HepG2 (cell line): Measurements from ENCODE around the gene RBM41. TPM values are rescaled to one million over a fixed set of nuclear protein-coding genes. Genes with fewer than 3 reads are reported as not detected.

Source experiments
- ETV5 ChIP-seq: IDR thresholded peaks from 2 replicates; pipeline ENCODE4 v1.6.1; 2018; ENCODE audit warnings: missing biosample characterization, missing genetic modification reagents, inconsistent platforms, borderline replicate concordance
- FOXA1 ChIP-seq, 2 experiments: fragments of 450-650 bp in 1 of 2; sonication (generic) in 1 of 2; formaldehyde crosslinking in 1 of 2; IDR thresholded peaks; 2 replicates each; pipeline versions ENCODE4 v1.4.0 to v1.6.1; 2016 to 2020; ENCODE audit warnings: missing genetic modification reagents in 1 of 2
- FOXA3 ChIP-seq: IDR thresholded peaks from 2 replicates; pipeline ENCODE4 v1.6.1; 2016; ENCODE audit warnings: missing genetic modification reagents, missing compliant biosample characterization
- GABPB1 ChIP-seq: IDR thresholded peaks from 2 replicates; pipeline ENCODE4 v1.6.1; 2016; ENCODE audit warnings: mild to moderate bottlenecking, missing genetic modification reagents, moderate library complexity, missing compliant biosample characterization
- KAT2B ChIP-seq: fragments of 150-350 bp; IDR thresholded peaks from 2 replicates; pipeline ENCODE4 v1.6.1; 2014; ENCODE audit warnings: low read depth, low read length, borderline replicate concordance
- LCORL ChIP-seq, 2 experiments: fragments of 450-650 bp in 1 of 2; sonication (generic) in 1 of 2; formaldehyde crosslinking in 1 of 2; IDR thresholded peaks; 2 replicates each; pipeline versions ENCODE4 v1.5.0 to v1.6.1; 2017 to 2020; ENCODE audit warnings: antibody characterized with exemption in 1 of 2, missing genetic modification reagents in 1 of 2
- NFE2L1 ChIP-seq: sonication (generic); formaldehyde crosslinking; IDR thresholded peaks from 2 replicates; pipeline ENCODE4 v1.4.0; 2020; ENCODE audit warnings: missing genetic modification reagents, mild to moderate bottlenecking, borderline replicate concordance
- NR2C2 ChIP-seq: sonication (generic); formaldehyde crosslinking; IDR thresholded peaks from 2 replicates; pipeline ENCODE4 v1.4.0; 2020; ENCODE audit warnings: missing genetic modification reagents, mild to moderate bottlenecking, moderate library complexity, borderline replicate concordance
- PHF20 ChIP-seq: sonication (generic); formaldehyde crosslinking; IDR thresholded peaks from 2 replicates; pipeline ENCODE4 v1.5.0; 2020; ENCODE audit warnings: mild to moderate bottlenecking, missing genetic modification reagents
- PHF8 ChIP-seq: sonication (generic); formaldehyde crosslinking; IDR thresholded peaks from 2 replicates; pipeline ENCODE4 v1.5.0; 2020; ENCODE audit warnings: missing genetic modification reagents
- TRIM24 ChIP-seq: sonication (generic); formaldehyde crosslinking; IDR thresholded peaks from 2 replicates; pipeline ENCODE4 v1.8.0; 2022; ENCODE audit warnings: mild to moderate bottlenecking, missing genetic modification reagents
- YY1 ChIP-seq: IDR thresholded peaks from 2 replicates; pipeline ENCODE4 v1.6.1; 2011; ENCODE audit warnings: low read length, low read depth, moderate library complexity, mild to moderate bottlenecking; ENCODE audit not compliant: insufficient read depth, insufficient replicate concordance
- ZC3H4 ChIP-seq: sonication (generic); formaldehyde crosslinking; IDR thresholded peaks from 2 replicates; pipeline ENCODE4 v1.4.0; 2020; ENCODE audit warnings: missing genetic modification reagents, borderline replicate concordance
- ZFP37 ChIP-seq: sonication (generic); formaldehyde crosslinking; IDR thresholded peaks from 2 replicates; pipeline ENCODE4 v1.4.0; 2020; ENCODE audit warnings: missing genetic modification reagents, borderline replicate concordance
- ZFX ChIP-seq: sonication (generic); formaldehyde crosslinking; IDR thresholded peaks from 2 replicates; pipeline ENCODE4 v1.4.0; 2020; ENCODE audit warnings: mild to moderate bottlenecking, low read depth, missing genetic modification reagents, moderate library complexity
- ZNF614 ChIP-seq: IDR thresholded peaks from 2 replicates; pipeline ENCODE4 v1.6.1; 2018; ENCODE audit warnings: missing biosample characterization, missing genetic modification reagents, inconsistent platforms, borderline replicate concordance
- ZNF761 ChIP-seq: sonication (generic); formaldehyde crosslinking; conservative IDR thresholded peaks from 2 replicates; pipeline ENCODE4 v1.4.0; 2020; ENCODE audit warnings: mild to moderate bottlenecking, missing genetic modification reagents
- polyA plus RNA-seq, 8 experiments: library from polyadenylated mRNA; depleted of rRNA in 3 of 8; stranded (reverse) in 7 of 8; unstranded in 1 of 8; fragments of >200 nt; fragmentation: Illumina TruSeq in 4 of 8; extraction: Trizol in 4 of 8; gene quantifications; 2 replicates each; pipeline versions ENCODE4 v1.2.1 to v1.2.3, GENCODE V29; 2011 to 2016; ENCODE audit warnings: low read depth in 4 of 8, missing spikeins in 1 of 8, mixed read lengths in 1 of 8; ENCODE audit not compliant: insufficient read depth in 1 of 8
- total RNA-seq, 5 experiments: library from RNA; depleted of rRNA; stranded (reverse); fragments of >200 nt; fragmentation: Illumina TruSeq; extraction: Trizol; gene quantifications; 2 replicates each; pipeline ENCODE4 v1.2.3, GENCODE V29; 2016; ENCODE audit warnings: low read depth in 1 of 5
- TF ChIP-seq, protein P1 (sequence below): sonication (generic); formaldehyde crosslinking; IDR thresholded peaks from 2 replicates; pipeline ENCODE4 v1.4.0; 2020; ENCODE audit warnings: missing genetic modification reagents
- TF ChIP-seq, protein P2 (sequence below): sonication (generic); formaldehyde crosslinking; conservative IDR thresholded peaks from 2 replicates; pipeline ENCODE4 v1.8.1; 2023; ENCODE audit warnings: missing genetic modification reagents
- TF ChIP-seq, protein P3 (sequence below): sonication (generic); formaldehyde crosslinking; IDR thresholded peaks from 2 replicates; pipeline ENCODE4 v1.4.0; 2020; ENCODE audit warnings: mild to moderate bottlenecking, missing genetic modification reagents

RBM41 gene
- total and polyA plus RNA-seq, 2 of the 13 experiments (the other 11 are each of a cell fraction or from before 2014, with no cell fraction given): 6.5 to 15.4 TPM

DNA sequence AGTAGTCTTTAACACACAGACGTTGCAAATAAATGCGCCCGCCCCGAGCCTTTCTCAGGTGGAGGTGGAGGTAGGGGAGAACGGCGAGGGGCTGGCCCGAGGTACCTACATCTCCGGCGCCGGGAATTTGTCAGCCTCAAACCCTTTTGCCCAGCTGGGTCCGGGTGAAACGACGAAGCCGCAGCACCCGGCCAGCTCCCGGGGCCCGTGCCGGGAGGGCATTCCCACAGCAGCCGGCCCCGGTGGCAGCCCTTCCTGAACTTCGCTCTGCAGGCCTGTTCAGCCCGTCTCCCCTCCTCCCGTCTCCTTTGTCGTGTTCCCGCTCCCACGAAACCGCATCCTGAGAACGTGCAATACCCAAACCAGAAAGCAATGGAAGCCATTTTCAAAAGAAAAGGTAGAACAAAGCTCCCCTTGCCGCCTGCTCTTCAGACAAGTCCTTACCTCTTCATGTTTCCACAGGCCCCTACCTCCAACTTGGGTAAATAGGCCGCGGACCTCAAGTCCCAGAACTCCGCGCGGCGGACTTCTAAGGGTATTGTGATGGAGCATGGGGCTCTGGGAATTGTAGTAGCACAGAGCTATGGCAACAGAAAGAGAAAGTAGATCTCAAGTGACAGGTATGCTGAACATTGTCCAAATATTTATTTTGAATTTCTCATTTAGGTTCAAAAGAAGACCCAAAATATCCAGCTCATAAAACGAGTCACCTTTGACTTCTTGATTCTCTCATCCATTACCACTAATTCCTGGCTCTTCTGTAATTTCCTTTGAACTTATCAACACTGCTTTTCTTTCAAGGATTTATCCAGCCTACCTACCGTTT, at the start of gene RBM41 (continued):
- TF ChIP-seq, protein P1, sequence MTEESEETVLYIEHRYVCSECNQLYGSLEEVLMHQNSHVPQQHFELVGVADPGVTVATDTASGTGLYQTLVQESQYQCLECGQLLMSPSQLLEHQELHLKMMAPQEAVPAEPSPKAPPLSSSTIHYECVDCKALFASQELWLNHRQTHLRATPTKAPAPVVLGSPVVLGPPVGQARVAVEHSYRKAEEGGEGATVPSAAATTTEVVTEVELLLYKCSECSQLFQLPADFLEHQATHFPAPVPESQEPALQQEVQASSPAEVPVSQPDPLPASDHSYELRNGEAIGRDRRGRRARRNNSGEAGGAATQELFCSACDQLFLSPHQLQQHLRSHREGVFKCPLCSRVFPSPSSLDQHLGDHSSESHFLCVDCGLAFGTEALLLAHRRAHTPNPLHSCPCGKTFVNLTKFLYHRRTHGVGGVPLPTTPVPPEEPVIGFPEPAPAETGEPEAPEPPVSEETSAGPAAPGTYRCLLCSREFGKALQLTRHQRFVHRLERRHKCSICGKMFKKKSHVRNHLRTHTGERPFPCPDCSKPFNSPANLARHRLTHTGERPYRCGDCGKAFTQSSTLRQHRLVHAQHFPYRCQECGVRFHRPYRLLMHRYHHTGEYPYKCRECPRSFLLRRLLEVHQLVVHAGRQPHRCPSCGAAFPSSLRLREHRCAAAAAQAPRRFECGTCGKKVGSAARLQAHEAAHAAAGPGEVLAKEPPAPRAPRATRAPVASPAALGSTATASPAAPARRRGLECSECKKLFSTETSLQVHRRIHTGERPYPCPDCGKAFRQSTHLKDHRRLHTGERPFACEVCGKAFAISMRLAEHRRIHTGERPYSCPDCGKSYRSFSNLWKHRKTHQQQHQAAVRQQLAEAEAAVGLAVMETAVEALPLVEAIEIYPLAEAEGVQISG (CRISPR knock-in tag): peak; percentile 63
- TF ChIP-seq ZNF761 (CRISPR knock-in tag): 0 out of 2 replicates have a peak, but pooled peaks have one; percentile 33
- TF ChIP-seq ZFP37 (CRISPR knock-in tag): no peak
- TF ChIP-seq FOXA1 (IDR thresholded peaks at IDR 0.05): no peak
- peak; percentile 66 for TF ChIP-seq FOXA1 (CRISPR knock-in tag; IDR thresholded peaks at IDR 0.05)
- peak; percentile 39; the same call in 1 of the 2 replicates for TF ChIP-seq LCORL (IDR thresholded peaks at IDR 0.05)
- TF ChIP-seq LCORL (CRISPR knock-in tag; IDR thresholded peaks at IDR 0.05): no peak
- TF ChIP-seq ZC3H4 (CRISPR knock-in tag): no peak
- no peak for TF ChIP-seq NFE2L1
- TF ChIP-seq, protein P2, sequence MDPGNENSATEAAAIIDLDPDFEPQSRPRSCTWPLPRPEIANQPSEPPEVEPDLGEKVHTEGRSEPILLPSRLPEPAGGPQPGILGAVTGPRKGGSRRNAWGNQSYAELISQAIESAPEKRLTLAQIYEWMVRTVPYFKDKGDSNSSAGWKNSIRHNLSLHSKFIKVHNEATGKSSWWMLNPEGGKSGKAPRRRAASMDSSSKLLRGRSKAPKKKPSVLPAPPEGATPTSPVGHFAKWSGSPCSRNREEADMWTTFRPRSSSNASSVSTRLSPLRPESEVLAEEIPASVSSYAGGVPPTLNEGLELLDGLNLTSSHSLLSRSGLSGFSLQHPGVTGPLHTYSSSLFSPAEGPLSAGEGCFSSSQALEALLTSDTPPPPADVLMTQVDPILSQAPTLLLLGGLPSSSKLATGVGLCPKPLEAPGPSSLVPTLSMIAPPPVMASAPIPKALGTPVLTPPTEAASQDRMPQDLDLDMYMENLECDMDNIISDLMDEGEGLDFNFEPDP: 0 out of 2 replicates have a peak, but pooled peaks have one; percentile 61
- TF ChIP-seq ETV5 (CRISPR knock-in tag): no peak
- peak; percentile 70; the same call in 1 of the 2 replicates for TF ChIP-seq NR2C2 (CRISPR knock-in tag)
- TF ChIP-seq TRIM24 (CRISPR knock-in tag): no peak
- peak; percentile 15 for TF ChIP-seq YY1
- TF ChIP-seq FOXA3: peak; percentile 77
- peak; percentile 92 for TF ChIP-seq PHF8 (CRISPR knock-in tag)
- TF ChIP-seq PHF20: peak; percentile 26; the same call in 1 of the 2 replicates
- peak; percentile 97 for TF ChIP-seq ZFX (CRISPR knock-in tag)
- no peak for TF ChIP-seq ZNF614 (CRISPR knock-in tag)
- TF ChIP-seq, protein P3, sequence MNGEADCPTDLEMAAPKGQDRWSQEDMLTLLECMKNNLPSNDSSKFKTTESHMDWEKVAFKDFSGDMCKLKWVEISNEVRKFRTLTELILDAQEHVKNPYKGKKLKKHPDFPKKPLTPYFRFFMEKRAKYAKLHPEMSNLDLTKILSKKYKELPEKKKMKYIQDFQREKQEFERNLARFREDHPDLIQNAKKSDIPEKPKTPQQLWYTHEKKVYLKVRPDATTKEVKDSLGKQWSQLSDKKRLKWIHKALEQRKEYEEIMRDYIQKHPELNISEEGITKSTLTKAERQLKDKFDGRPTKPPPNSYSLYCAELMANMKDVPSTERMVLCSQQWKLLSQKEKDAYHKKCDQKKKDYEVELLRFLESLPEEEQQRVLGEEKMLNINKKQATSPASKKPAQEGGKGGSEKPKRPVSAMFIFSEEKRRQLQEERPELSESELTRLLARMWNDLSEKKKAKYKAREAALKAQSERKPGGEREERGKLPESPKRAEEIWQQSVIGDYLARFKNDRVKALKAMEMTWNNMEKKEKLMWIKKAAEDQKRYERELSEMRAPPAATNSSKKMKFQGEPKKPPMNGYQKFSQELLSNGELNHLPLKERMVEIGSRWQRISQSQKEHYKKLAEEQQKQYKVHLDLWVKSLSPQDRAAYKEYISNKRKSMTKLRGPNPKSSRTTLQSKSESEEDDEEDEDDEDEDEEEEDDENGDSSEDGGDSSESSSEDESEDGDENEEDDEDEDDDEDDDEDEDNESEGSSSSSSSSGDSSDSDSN (CRISPR knock-in tag): peak; percentile 69; the same call in 1 of the 2 replicates
- TF ChIP-seq GABPB1 (CRISPR knock-in tag): peak; percentile 46
- no peak for TF ChIP-seq KAT2B
